ENCODE measurements around the gene CRNN.

GRCh38 chr1:152442765-152443164 is 28.7 kb upstream of the CRNN start:
- TF ChIP-seq CTCF (IDR thresholded peaks at IDR 0.05) (no peak), POLR2AphosphoS5 (IDR thresholded peaks at IDR 0.05; ENCODE audit: insufficient read depth in 1 of 2, low read depth in 1 of 2) (peak in 1 of 2 donors; percentile 57)

Data from vagina (tissue), 2 donors.